ENCODE results near the gene RELN.
A peak's percentile ranks its signal among the peaks of the same experiment; 100 is the strongest.
"Not testable (repeated sequence)": the region's sequence is repeated elsewhere in the genome, so short reads cannot be mapped to it uniquely, and the experiment has no call there.

The RELN gene

DNA sequence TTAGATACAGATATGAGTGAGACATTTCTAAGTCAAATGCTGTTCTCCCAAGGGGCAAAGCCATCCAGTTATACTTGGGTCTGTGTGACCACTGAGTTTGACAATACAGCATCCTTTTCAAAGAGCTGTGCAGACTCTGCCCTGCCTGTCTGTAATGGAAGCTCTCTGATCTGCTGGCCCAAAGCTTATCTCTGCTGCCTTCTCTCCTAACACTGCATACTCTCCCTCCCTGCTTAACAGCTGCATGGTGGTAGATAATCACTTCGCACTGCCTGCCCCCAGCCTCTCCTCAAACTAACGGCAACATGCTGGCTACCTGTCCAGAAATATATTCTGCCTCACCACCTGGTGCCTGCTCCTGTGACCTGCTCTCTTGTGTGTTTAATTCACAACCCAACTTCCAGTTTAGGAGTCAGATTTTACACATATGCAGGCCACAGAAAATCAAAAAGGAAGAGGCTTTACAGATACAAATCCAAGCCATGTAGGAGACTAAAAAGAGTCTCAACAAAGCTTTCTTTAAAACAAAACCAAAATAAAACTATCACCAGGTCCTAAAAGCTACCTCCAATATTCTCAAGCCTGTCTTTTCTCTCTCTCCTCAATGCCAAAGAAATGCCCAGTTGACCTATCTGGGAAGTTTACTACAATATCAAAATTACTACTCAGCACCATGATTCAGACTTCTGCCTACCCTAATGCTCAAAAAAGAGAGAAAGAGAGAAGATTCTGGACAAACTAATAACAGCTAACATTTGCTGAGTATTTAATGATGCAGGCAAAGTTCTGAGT lies 145.6 kb downstream of the RELN start:
- DNase-seq (ENCODE audit: low read depth): no peak

GRCh38 chr7:103833401-103833800 lies 156.1 kb downstream of the RELN start:
- no peak for DNase-seq (ENCODE audit: low read depth)

- DNase-seq (ENCODE audit: low read depth): no peak
Measured at GRCh38 chr7:103832438-103832837, 157.0 kb downstream of the RELN start.

DNA sequence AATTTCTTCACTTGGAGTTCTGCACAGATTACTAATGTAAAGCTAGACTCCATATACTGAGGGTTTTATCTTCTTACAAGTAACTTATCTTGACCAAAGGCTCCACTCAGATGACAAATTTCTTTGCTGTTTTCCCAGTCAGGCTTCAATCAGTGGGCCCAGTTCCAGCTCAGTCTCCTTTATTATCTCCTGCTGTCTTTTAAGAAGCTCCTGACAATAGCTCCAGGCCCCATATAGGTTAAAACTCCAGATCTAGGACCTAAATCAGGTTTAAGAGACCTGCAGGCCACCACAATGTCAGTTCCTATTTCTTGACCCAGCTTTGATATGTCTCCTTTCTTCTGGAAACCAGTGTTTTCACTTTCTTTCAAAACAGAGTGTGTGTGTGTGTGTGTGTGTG lies 165.2 kb downstream of the RELN start:
- DNase-seq (ENCODE audit: low read depth): no peak

DNA sequence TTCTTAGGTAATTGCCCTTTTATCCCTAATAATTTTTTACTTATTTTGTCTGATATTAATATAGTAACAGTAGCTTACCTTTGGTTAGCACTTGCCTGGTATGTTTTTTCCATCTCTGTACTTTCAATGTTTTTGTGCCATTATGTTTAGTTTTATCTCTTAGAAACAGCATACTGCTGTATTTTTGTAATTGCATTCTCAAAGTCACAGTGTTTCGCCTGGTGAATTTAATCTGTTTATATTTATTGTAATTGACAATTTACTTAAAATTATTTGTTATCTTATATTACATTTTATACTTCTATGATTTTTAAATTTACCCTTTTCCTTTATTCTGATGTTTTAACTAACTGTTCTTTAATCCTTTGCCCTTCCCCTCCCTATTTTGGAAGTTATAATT lies 166.4 kb downstream of the RELN start:
- no peak for DNase-seq (ENCODE audit: low read depth)

DNA sequence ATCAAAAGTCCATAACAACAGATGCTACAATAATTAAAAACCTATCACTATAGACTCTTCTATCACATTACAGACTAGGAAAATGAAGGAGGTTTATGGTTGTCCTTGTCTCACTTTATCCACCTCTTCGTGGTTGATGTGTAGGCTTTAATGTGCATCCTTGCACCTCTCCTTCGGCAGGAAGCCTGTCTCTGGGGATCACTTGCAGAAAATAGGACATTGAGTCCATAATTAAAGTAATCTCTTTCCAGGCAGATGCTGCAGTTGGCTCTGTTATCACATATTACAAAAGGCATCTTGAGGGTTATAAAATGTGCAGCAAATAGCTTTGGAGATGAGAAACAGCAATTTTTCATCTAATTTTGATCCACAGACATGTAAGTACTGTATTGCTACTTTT lies 168.4 kb downstream of the RELN start:
- DNase-seq (ENCODE audit: low read depth): no peak

GRCh38 chr7:103815972-103816371 lies 173.5 kb downstream of the RELN start:
- not testable (repeated sequence) for DNase-seq (ENCODE audit: low read depth)

- no peak for DNase-seq (ENCODE audit: low read depth)
Measured at GRCh38 chr7:103813970-103814369, 175.5 kb downstream of the RELN start.

DNA sequence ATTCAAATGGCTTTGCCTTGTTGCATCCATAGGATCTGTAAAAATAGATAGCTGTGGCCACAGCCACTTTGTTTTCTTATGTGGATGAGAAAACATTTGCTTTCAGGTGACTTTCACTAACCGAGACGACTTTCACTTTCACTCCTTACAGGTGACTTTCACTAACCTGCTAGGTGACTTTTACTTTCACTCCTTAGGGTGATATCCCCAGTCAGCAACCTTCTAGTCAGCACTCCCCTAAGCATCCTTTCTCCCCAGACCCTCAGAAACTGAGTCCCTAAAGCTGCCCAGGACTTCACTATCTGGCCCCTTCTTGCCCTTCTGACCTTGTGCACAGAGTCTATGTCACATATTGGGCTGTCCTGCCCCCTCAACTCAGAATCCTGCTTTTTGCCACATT lies 177.5 kb downstream of the RELN start:
- DNase-seq (ENCODE audit: low read depth): no peak

DNA sequence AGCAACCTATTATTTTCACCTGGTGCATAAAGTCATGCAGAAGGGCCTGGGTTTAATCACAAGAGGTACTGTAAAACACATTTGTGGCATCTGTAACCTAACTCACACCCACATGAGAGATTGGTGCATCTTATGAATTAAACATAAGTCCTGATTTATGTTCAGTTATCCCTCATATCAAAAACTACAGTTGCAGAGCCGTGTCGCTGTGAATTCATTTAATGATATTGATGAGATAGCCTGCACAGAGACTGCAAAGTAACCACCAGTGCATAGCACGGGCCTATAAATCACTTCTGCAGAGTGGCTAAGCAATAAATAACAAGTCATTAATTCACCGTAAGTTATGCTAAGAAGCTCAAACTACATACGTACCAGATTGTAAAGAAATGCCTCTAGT lies 178.2 kb downstream of the RELN start:
- DNase-seq (ENCODE audit: low read depth): no peak

- DNase-seq (ENCODE audit: low read depth): peak; percentile 14
Measured at GRCh38 chr7:103810112-103810744, 179.2 kb downstream of the RELN start.

DNA sequence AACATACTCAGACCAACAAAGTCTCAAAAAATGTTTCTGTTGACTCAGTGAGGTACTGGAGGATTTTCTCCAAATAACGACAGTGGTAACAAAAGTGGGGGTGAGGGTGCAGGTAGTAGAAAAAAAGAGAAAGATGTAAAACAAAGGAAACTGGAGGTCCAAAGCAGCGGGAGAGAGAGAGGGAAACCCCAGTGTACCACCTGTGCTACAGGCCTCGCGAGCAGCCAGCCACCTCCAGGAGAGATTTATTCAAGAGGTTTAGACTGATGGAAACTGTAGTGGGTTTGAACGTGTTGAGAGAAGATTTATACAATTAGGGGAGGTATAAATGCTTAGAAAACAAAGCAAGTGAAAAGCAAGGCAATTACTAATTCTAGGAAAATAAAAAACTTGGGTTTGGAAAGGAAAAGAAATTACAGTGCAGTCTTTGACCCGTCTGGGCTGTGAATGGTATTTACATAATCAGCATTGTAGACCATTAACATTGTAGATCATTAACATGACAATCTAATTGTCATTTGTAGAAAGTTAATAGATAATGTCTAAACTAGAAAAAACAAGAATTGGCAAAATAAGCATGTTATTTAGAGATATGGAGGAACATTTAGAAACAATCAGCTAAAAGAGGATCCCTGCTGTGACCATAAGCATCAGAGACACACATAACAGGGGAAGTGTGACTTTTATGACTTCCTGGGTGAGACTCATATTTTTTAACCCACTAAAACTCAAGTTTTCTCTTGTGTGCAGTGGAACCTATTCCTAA lies 180.0 kb downstream of the RELN start:
- DNase-seq (ENCODE audit: low read depth): no peak

DNA sequence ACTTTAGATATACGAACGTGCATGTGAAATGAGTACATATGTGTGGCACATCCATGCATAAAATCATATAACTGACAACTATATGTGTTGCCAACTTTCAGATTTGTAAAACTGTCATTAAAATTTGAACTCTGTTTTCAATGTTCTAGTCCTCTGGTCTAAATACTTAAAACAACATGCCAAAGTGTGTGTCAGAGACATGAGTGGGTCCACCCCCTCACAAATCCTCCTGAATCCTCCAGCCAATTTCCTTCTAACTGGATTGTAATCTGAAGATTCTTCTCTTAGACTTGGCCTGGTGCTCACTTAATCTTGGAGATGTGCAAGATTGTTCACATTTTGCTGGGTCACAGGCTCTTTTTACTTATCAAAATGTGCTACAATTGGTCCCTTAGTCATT lies 184.1 kb downstream of the RELN start:
- peak; percentile 25 for DNase-seq (ENCODE audit: low read depth)

GRCh38 chr7:103803631-103804030 lies 185.8 kb downstream of the RELN start:
- no peak for DNase-seq (ENCODE audit: low read depth)

DNA sequence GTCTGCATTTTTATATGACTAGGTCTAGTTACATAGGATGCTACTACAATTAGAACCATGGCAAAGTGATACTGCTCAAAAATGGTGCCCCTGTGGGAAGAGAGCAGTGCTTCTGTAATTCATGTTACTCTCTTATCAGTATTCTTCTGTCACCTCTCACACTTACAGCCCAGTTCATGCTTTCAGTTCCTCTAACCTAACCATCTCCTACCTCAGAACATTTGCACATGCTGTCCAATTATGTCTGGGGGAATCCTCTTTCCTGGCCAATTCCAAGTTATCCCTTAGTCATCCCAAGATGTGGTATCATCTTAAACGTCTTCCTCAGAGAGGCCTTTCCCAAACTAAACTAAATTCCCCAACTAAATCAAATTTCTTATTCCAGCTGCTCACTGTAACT lies 190.2 kb downstream of the RELN start:
- DNase-seq (ENCODE audit: low read depth): no peak

DNA sequence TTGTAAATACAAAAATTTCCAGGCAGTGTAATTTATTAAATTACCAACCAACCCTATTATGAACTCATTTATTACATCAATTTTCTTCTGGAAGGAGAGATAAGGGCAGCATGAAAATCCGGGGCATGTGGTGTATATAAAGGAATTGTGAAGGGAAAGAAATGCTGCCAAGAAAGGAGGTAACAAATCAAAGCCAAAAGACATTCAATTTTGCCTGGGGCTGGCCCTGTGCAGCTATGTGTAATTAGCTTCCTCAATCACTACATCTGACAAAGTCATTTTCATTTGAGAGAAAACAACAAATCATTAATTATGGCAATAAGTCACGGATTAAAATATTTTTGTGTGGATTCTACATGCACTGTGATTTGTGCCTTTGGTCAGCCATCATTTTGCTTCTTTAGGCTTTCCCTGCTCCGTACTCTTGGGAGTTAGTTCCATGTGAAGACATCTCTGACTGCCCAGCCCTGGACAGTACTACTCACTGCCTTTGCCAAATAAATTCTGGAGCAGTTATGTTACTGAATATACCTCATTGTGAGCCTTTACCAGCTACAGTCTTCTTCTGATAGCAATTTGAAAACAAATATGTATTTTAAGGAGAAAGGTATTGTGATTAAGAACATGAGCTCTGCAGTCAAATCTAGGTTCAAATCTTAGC lies 191.7 kb downstream of the RELN start:
- no peak for DNase-seq (ENCODE audit: low read depth)

DNA sequence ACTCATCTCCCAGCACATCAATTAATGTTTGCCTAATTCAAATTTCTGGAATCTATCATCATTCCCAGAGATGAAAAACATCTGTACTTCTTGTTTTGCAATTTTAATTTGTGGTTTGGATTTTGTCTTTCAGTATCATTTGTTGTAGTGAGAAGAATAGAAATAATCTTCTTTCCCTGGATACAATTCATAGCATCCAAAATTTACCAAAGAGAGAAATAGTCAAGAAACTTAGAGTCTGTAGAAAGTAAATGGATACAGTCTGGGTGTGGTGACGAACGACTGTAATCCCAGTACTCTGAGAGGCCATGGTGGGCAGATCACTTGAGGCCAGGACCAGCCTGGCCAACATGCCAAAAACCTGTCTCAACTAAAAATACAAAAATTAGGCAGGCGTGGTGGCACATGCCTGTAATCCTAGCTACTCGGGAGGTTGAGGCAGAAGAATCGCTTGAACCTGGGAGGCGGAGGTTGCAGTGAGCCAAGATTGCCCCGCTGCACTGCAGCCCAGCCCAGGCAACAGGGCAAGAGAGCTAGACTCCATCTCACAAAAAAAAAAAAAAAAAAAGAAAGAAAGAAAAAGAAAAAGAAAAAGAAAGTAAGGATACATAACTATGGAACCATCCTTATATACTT lies 193.0 kb downstream of the RELN start:
- DNase-seq (ENCODE audit: low read depth): no peak

GRCh38 chr7:103795787-103796186 lies 193.7 kb downstream of the RELN start:
- DNase-seq (ENCODE audit: low read depth): no peak

GRCh38 chr7:103795107-103795506 lies 194.4 kb downstream of the RELN start:
- peak; percentile 18 for DNase-seq (ENCODE audit: low read depth)

DNA sequence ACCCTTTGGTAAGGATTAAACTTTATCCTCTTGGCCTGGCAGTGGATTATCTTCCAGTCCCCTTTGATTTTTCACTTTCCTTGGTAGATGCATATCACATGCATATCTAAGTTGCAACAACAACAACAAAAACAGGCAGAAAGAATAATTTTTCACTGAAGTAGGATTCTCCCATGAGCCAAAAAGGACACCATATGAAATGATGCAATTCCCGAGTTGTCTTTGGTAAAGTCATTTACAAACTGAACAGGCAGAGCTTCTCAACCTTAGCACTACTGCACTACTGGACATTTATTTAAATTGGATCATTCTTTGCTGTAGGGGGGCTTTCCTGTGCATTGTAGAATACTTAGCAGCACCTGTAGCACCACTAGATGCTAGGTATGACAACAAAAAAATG lies 195.0 kb downstream of the RELN start:
- DNase-seq (ENCODE audit: low read depth): no peak

DNA sequence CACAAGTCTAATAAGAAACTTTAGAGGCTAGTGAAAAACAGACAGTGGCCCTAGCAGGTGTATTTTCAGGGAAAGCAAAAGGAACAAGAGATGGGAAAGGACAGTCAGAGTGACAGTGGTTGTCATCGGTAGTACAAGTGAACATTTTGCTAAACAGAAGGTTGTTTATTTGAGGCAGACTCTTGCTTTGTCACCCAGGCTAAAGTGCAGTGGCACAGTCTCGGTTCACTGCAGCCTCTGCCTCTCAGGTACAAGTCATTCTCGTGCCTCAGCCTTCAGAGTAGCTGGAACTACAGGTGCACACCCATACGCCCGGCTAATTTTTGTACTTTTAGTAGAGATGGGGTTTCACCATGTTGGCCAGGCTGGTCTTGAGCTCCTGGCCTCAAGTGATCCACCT lies 195.8 kb downstream of the RELN start:
- DNase-seq (ENCODE audit: low read depth): no peak

- DNase-seq (ENCODE audit: low read depth): no peak
Measured at GRCh38 chr7:103791894-103792293, 197.6 kb downstream of the RELN start.

All from EH (cell line).